Hepatocyte (in vitro differentiated cells): Measurements from ENCODE around the gene AKR1C1.

Source experiments
- EZH2 ChIP-seq: fragments of 200-600 bp; sonication (generic); IDR thresholded peaks from 2 replicates; pipeline ENCODE4 v1.6.1; 2016; ENCODE audit warnings: antibody characterized with exemption, mild to moderate bottlenecking, borderline replicate concordance
- EZH2phosphoT487 ChIP-seq: fragments of 200-600 bp; sonication (generic); IDR thresholded peaks from one replicate; pipeline ENCODE4 v1.6.1; 2018; ENCODE audit warnings: antibody characterized with exemption, mild to moderate bottlenecking, low read depth, moderate library complexity; ENCODE audit not compliant: unreplicated experiment, severe bottlenecking
- TF ChIP-seq, protein P1 (sequence below): fragments of 200-600 bp; sonication (generic); IDR thresholded peaks from 2 replicates; pipeline ENCODE4 v1.5.1; 2016; ENCODE audit warnings: antibody characterized with exemption, mild to moderate bottlenecking; ENCODE audit not compliant: poor library complexity

DNA sequence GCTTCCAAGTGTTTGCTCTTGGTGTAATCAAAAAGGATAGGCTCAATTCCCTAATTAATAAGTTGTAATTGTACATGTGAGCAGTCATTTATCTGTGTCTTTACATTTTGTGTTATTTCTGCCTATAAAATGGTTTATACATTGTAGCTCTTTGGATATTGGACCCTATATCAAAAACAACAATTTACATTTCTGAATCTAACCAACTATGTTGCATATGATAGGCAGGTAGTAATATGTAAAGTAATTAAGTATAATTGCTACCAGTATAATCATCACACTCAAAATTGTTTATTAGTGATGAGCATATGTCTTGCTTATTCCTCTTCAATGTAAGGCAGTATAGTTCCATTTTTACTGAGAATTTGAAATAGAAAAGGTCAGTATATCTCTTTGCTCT lies 13.8 kb downstream of the AKR1C1 start:
- TF ChIP-seq EZH2 (no peak), EZH2phosphoT487 (no peak)
- TF ChIP-seq, protein P1, sequence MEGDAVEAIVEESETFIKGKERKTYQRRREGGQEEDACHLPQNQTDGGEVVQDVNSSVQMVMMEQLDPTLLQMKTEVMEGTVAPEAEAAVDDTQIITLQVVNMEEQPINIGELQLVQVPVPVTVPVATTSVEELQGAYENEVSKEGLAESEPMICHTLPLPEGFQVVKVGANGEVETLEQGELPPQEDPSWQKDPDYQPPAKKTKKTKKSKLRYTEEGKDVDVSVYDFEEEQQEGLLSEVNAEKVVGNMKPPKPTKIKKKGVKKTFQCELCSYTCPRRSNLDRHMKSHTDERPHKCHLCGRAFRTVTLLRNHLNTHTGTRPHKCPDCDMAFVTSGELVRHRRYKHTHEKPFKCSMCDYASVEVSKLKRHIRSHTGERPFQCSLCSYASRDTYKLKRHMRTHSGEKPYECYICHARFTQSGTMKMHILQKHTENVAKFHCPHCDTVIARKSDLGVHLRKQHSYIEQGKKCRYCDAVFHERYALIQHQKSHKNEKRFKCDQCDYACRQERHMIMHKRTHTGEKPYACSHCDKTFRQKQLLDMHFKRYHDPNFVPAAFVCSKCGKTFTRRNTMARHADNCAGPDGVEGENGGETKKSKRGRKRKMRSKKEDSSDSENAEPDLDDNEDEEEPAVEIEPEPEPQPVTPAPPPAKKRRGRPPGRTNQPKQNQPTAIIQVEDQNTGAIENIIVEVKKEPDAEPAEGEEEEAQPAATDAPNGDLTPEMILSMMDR, result no peak
